ENCODE measurements around the gene NARS2.

NARS2 gene

DNA sequence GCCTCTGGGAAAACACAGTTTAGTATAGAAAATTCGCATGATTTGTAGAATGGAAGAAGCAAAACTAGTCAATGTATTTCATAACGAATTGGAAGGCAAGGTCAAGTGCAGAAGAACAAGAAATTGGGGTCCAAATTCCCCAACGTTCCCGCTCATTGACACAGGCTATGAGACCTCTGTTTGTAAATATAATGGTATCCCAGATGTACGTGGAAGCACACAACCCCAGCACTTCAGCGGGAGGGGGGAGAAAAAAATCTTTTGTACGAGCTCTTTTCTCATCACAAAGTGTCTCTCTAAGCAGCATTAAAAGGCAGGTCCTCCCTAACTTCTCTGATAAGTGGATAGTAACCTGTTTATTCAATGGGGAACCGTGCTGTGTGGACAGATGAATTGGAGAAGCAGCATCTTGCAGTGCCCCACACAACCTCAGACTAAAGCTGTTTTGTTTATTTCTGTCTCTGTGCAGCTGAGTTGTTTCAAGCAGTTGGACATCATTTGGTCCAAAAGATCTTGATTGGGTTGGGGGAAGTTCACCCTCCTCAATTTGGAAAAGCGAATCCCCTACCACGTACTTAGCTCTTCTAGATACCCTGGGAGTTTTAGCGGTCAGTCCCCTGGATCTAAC is 156.0 kb downstream of the NARS2 start:
- no peak for DNase-seq
- TF ChIP-seq, protein P1, sequence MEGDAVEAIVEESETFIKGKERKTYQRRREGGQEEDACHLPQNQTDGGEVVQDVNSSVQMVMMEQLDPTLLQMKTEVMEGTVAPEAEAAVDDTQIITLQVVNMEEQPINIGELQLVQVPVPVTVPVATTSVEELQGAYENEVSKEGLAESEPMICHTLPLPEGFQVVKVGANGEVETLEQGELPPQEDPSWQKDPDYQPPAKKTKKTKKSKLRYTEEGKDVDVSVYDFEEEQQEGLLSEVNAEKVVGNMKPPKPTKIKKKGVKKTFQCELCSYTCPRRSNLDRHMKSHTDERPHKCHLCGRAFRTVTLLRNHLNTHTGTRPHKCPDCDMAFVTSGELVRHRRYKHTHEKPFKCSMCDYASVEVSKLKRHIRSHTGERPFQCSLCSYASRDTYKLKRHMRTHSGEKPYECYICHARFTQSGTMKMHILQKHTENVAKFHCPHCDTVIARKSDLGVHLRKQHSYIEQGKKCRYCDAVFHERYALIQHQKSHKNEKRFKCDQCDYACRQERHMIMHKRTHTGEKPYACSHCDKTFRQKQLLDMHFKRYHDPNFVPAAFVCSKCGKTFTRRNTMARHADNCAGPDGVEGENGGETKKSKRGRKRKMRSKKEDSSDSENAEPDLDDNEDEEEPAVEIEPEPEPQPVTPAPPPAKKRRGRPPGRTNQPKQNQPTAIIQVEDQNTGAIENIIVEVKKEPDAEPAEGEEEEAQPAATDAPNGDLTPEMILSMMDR (IDR thresholded peaks at IDR 0.05; ENCODE audit: low read depth, low read length) = no peak
- peaks cover 31% of the 10 kb centered on the region for H3K4me1 ChIP-seq
- peak overlapping the region; percentile 75 for H3K4me3 ChIP-seq (ENCODE audit: low read depth, low read length)
- H3K9me3 ChIP-seq = no peaks in the 10 kb centered on the region
- no peaks in the 10 kb centered on the region for H3K27me3 ChIP-seq
- no peaks in the 10 kb centered on the region for H3K36me3 ChIP-seq

DNA sequence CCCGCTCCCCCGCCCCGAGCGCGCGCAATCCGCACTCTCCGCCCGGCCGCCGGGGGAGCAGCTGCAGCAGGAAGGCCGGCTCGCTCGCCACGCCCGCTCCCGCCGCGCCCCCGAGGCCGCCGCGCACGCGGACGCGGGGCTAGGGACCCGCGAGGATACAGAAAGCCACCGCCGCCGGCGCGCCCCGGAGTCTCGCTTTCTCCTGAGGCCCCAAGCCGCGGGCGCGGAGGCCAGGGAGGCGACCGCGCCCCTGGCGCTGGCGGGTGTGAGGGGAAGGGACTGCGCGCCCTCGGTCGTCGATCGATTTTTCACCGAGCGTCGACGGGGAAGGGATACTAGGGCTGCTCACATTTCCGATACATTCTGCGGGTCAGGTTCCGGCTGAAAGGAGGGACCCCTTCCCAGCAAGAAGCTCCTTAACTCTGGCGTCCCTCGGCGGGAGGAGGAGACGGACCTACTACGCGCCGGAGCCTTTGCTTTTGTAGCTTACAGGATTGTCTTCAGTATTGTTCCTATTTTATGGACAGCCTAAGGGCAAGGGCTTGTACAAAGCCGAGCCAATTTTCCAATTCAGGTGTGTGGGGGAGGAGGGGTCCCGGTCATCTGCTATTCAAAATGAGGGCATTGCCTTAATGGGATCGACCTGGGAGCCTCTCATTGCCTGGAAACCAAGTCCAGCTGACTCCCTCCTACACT is 156.6 kb downstream of the NARS2 start:
- no peaks in the 10 kb centered on the region for H3K27me3 ChIP-seq
- peak; percentile 88 for DNase-seq
- TF ChIP-seq, protein P1 (IDR thresholded peaks at IDR 0.05; ENCODE audit: low read depth, low read length) = no peak
- no peaks in the 10 kb centered on the region for H3K36me3 ChIP-seq
- H3K4me1 ChIP-seq = peaks cover 24% of the 10 kb centered on the region
- peak overlapping the region; percentile 75 for H3K4me3 ChIP-seq (ENCODE audit: low read depth, low read length)
- no peaks in the 10 kb centered on the region for H3K9me3 ChIP-seq

DNA sequence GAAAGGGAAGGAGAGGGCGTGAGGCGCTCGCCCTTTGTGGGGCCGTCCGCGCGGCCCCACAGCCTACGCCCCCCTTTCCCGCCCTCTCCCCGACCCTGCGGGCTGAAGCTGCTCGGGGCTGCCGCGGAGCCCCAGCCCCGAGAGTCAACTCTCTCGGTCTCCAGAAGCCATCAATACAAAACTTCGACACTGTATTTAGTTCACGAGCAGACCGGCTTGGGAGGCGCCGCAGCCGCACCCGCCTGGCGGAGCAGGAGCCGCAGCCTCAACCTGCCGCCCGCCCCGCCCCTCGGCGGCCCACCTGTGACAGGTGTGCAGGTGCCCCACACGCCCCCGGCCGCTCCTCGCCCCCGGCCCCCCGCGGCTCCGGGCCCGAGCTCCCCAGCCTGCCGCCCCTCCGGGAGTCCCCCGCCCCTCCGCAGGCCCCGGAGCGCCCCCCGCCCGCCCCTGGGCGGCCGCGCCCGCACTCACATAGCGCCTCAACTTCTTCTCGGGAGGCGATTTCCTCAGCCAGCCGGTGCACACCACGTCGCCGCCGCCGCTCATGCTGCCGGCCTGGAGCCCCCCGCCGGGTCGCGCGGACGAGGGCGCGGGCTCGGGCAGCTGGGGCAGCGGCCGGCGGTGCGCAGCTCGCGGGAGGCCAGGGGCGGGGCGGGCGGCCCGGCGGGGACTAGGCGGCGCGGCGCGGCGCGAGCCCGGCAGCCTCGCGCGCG is 157.3 kb downstream of the NARS2 start, which contains the start of gene GAB2:
Gene GAB2 (minus strand): TSS at position 646 of the 713 bp plus-strand sequence. CDS start 100 bp downstream, at position 546.
- DNase-seq = no peak
- Histone ChIP-seq H3K9me3 (no peaks in the 10 kb centered on the region), H3K27me3 (no peaks in the 10 kb centered on the region), H3K4me3 (ENCODE audit: low read depth, low read length) (peak within 1 kb of the TSS; percentile 79), H3K4me1 (peaks cover 24% of the 10 kb centered on the region), H3K36me3 (no peaks in the 10 kb centered on the region)
- TF ChIP-seq, protein P1 (IDR thresholded peaks at IDR 0.05; ENCODE audit: low read depth, low read length) = no peak

DNA sequence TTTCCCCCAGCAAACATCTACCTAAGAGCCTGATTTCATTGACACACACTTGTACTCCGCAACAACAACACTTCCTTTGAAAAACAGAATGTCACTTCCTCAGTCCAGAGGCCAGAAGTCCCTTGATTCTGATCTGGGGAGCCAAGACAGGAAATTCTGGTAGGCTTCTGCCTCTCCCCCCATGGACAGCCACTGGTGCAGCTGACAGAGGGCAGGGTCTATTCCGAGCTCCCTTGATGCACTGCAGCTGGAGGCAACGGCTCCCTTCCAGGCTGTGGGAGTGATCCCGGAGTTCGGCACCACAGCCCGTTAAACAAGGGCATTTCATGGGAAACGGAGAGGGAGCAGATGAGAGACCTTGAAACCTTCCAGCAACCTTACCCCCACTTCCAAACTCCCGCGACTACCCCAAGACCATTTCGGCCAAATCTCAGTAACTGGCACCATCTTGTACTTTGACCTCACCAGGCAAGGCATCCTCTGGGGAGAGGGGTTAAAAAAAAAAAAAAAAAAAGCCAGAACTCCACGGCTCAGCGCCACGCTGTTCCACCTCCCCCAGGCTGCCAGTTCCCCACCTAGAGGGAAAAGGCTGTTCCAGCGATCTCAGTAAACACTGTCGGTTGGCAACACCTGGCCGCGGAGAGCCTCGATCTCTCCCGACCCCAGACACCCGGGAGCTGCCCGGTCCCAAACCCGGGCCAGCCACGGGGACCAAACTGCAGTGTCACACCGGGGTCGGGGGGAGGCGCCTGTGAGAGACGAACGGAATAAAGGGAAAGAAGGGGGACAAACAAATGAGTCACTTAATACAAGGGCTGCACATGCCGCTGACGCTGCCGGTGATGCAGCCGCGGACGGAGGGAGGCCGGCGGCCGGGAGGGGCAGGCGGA is 158.1 kb downstream of the NARS2 start:
- no peaks in the 10 kb centered on the region for H3K9me3 ChIP-seq
- H3K27me3 ChIP-seq = no peaks in the 10 kb centered on the region
- TF ChIP-seq, protein P1 (IDR thresholded peaks at IDR 0.05; ENCODE audit: low read depth, low read length) = peak; percentile 62
- H3K4me3 ChIP-seq (ENCODE audit: low read depth, low read length) = peak overlapping the region; percentile 79
- no peaks in the 10 kb centered on the region for H3K36me3 ChIP-seq
- DNase-seq = peak; percentile 90
- H3K4me1 ChIP-seq = peaks cover 24% of the 10 kb centered on the region

DNA sequence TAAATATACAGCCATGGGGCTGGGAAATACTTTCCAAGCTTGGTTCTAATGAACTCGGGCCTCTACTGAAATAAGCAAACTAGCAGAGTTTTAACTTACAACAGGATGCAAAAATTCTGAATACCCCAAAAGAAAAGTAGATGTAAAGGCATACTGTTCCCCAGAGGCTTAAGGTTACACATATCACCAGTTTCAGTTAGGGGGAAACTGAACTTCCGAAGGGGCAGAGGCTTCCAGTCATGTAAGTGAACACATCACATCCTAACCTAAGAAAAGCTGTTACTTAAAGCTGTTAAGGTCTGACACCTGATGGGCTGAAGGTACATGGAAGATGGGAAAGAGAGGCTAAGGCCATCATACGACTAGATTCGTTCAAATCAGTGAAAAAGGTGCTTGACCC is 159.3 kb downstream of the NARS2 start:
- no peak for DNase-seq
- no peaks in the 10 kb centered on the region for H3K27me3 ChIP-seq
- no peaks in the 10 kb centered on the region for H3K9me3 ChIP-seq
- H3K36me3 ChIP-seq = no peaks in the 10 kb centered on the region
- TF ChIP-seq, protein P1 (IDR thresholded peaks at IDR 0.05; ENCODE audit: low read depth, low read length) = no peak
- no peak overlapping the region for H3K4me3 ChIP-seq (ENCODE audit: low read depth, low read length)
- peaks cover 16% of the 10 kb centered on the region for H3K4me1 ChIP-seq

All from BE2C (cell line).